Measurements from ENCODE around the gene TMEM196. TPM values are rescaled to one million over a fixed set of nuclear protein-coding genes. Genes with fewer than 3 reads are reported as not detected.

The TMEM196 gene
- total and polyA plus RNA-seq, 2 experiments from 2014 or later: 0.11 TPM; not detected in 1

GRCh38 chr7:19715499-19715898 is 57.9 kb downstream of the TMEM196 start:
- no peaks in the 10 kb centered on the region for H3K36me3 ChIP-seq (ENCODE audit: insufficient read depth)
- no peaks in the 10 kb centered on the region for H3K27me3 Mint-ChIP-seq (ENCODE audit: insufficient read depth, low read depth, poor library complexity)
- H3K4me1 Mint-ChIP-seq: no peaks in the 10 kb centered on the region
- no peak overlapping the region for H3K27ac ChIP-seq (ENCODE audit: low read depth)
- H3K4me3 Mint-ChIP-seq: no peak overlapping the region
- no peaks in the 10 kb centered on the region for H3F3A ChIP-seq (replicated peaks; ENCODE audit: low read depth)
- H3K27me3 ChIP-seq (ENCODE audit: insufficient read depth): no peaks in the 10 kb centered on the region
- ATAC-seq (no peak), DNase-seq (ENCODE audit: low spot score) (no peak)
- H4K20me1 ChIP-seq (replicated peaks; ENCODE audit: insufficient read depth): no peaks in the 10 kb centered on the region
- no peaks in the 10 kb centered on the region for H3K36me3 Mint-ChIP-seq (ENCODE audit: low read depth)
- no peak overlapping the region for H3K4me2 ChIP-seq
- no peaks in the 10 kb centered on the region for H3K9me2 ChIP-seq (ENCODE audit: insufficient read depth)
- H3K79me2 ChIP-seq (replicated peaks; ENCODE audit: insufficient read depth): no peaks in the 10 kb centered on the region
- no peak overlapping the region for H3K4me3 ChIP-seq
- H3K4me1 ChIP-seq (ENCODE audit: insufficient read depth): no peaks in the 10 kb centered on the region
- H3K27ac Mint-ChIP-seq: no peak overlapping the region
- H3K9me3 Mint-ChIP-seq: no peaks in the 10 kb centered on the region
- TF ChIP-seq, protein P1, sequence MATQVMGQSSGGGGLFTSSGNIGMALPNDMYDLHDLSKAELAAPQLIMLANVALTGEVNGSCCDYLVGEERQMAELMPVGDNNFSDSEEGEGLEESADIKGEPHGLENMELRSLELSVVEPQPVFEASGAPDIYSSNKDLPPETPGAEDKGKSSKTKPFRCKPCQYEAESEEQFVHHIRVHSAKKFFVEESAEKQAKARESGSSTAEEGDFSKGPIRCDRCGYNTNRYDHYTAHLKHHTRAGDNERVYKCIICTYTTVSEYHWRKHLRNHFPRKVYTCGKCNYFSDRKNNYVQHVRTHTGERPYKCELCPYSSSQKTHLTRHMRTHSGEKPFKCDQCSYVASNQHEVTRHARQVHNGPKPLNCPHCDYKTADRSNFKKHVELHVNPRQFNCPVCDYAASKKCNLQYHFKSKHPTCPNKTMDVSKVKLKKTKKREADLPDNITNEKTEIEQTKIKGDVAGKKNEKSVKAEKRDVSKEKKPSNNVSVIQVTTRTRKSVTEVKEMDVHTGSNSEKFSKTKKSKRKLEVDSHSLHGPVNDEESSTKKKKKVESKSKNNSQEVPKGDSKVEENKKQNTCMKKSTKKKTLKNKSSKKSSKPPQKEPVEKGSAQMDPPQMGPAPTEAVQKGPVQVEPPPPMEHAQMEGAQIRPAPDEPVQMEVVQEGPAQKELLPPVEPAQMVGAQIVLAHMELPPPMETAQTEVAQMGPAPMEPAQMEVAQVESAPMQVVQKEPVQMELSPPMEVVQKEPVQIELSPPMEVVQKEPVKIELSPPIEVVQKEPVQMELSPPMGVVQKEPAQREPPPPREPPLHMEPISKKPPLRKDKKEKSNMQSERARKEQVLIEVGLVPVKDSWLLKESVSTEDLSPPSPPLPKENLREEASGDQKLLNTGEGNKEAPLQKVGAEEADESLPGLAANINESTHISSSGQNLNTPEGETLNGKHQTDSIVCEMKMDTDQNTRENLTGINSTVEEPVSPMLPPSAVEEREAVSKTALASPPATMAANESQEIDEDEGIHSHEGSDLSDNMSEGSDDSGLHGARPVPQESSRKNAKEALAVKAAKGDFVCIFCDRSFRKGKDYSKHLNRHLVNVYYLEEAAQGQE (IDR thresholded peaks at IDR 0.05; ENCODE audit: unreplicated experiment): no peak
- TF ChIP-seq STAT1 (IDR thresholded peaks at IDR 0.05; ENCODE audit: unreplicated experiment): no peak
- TF ChIP-seq ZNF114 (CRISPR knock-in tag; IDR thresholded peaks at IDR 0.05): no peak
- TF ChIP-seq CTCF (conservative IDR thresholded peaks at IDR 0.05; ENCODE audit: low read depth in 2 of 2): no peak
- no peak for TF ChIP-seq POLR2AphosphoS5 (IDR thresholded peaks at IDR 0.05; ENCODE audit: low read depth)
- no peak for TF ChIP-seq CREB1 (CRISPR knock-in tag; IDR thresholded peaks at IDR 0.05; ENCODE audit: low read depth)
- TF ChIP-seq, protein P2, sequence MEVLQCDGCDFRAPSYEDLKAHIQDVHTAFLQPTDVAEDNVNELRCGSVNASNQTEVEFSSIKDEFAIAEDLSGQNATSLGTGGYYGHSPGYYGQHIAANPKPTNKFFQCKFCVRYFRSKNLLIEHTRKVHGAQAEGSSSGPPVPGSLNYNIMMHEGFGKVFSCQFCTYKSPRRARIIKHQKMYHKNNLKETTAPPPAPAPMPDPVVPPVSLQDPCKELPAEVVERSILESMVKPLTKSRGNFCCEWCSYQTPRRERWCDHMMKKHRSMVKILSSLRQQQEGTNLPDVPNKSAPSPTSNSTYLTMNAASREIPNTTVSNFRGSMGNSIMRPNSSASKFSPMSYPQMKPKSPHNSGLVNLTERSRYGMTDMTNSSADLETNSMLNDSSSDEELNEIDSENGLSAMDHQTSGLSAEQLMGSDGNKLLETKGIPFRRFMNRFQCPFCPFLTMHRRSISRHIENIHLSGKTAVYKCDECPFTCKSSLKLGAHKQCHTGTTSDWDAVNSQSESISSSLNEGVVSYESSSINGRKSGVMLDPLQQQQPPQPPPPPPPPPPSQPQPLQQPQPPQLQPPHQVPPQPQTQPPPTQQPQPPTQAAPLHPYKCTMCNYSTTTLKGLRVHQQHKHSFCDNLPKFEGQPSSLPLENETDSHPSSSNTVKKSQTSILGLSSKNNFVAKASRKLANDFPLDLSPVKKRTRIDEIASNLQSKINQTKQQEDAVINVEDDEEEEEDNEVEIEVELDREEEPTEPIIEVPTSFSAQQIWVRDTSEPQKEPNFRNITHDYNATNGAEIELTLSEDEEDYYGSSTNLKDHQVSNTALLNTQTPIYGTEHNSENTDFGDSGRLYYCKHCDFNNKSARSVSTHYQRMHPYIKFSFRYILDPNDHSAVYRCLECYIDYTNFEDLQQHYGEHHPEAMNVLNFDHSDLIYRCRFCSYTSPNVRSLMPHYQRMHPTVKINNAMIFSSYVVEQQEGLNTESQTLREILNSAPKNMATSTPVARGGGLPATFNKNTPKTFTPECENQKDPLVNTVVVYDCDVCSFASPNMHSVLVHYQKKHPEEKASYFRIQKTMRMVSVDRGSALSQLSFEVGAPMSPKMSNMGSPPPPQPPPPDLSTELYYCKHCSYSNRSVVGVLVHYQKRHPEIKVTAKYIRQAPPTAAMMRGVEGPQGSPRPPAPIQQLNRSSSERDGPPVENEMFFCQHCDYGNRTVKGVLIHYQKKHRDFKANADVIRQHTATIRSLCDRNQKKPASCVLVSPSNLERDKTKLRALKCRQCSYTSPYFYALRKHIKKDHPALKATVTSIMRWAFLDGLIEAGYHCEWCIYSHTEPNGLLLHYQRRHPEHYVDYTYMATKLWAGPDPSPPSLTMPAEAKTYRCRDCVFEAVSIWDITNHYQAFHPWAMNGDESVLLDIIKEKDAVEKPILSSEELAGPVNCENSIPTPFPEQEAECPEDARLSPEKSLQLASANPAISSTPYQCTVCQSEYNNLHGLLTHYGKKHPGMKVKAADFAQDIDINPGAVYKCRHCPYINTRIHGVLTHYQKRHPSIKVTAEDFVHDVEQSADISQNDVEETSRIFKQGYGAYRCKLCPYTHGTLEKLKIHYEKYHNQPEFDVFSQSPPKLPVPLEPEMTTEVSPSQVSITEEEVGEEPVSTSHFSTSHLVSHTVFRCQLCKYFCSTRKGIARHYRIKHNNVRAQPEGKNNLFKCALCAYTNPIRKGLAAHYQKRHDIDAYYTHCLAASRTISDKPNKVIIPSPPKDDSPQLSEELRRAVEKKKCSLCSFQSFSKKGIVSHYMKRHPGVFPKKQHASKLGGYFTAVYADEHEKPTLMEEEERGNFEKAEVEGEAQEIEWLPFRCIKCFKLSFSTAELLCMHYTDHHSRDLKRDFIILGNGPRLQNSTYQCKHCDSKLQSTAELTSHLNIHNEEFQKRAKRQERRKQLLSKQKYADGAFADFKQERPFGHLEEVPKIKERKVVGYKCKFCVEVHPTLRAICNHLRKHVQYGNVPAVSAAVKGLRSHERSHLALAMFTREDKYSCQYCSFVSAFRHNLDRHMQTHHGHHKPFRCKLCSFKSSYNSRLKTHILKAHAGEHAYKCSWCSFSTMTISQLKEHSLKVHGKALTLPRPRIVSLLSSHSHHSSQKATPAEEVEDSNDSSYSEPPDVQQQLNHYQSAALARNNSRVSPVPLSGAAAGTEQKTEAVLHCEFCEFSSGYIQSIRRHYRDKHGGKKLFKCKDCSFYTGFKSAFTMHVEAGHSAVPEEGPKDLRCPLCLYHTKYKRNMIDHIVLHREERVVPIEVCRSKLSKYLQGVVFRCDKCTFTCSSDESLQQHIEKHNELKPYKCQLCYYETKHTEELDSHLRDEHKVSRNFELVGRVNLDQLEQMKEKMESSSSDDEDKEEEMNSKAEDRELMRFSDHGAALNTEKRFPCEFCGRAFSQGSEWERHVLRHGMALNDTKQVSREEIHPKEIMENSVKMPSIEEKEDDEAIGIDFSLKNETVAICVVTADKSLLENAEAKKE (CRISPR knock-in tag; IDR thresholded peaks at IDR 0.05): no peak
- TF ChIP-seq NANOG (IDR thresholded peaks at IDR 0.05; ENCODE audit: borderline replicate concordance): no peak
- TF ChIP-seq EZH2phosphoT487 (IDR thresholded peaks at IDR 0.05; ENCODE audit: unreplicated experiment): no peak
- TF ChIP-seq ETS1 (IDR thresholded peaks at IDR 0.05): no peak
- no peak for TF ChIP-seq ZNF331 (CRISPR knock-in tag; IDR thresholded peaks at IDR 0.05; ENCODE audit: low read depth)
- no peak for TF ChIP-seq JUNB (IDR thresholded peaks at IDR 0.05; ENCODE audit: unreplicated experiment)
- H2AFZ ChIP-seq: no peak overlapping the region

All from GM23338 (cell line).